Natural killer cell (primary cell): Measurements from ENCODE around the gene ZNF580. TPM values are rescaled to one million over a fixed set of nuclear protein-coding genes. Genes with fewer than 3 reads are reported as not detected.

Source experiments
- ATAC-seq, 3 donors: fragments of 150-1000 bp in 2 of 3; fragments of 200-7000 bp in 1 of 3; cut with Tn5 transposase; 1 replicate in 1 of 3; 2 replicates in 2 of 3; pipeline ENCODE4 v1.10.0; 2021; ENCODE audit warnings: mild to moderate bottlenecking in 2 of 3, moderate library complexity in 2 of 3
- DNase-seq, 2 donors: peaks; one replicate each; pipeline versions ENCODE4 v3.0.0 to v3.0.0-alpha.2; 2013 to 2021; ENCODE audit warnings: mixed read lengths in 1 of 2
- H3K27ac ChIP-seq: one replicate; pipeline ENCODE4 v1.5.1; 2013; ENCODE audit warnings: mild to moderate bottlenecking, low read length
- H3K27me3 ChIP-seq: one replicate; pipeline ENCODE4 v1.6.1; 2013; ENCODE audit warnings: low read length; ENCODE audit not compliant: control insufficient read depth, insufficient read depth
- H3K36me3 ChIP-seq: one replicate; pipeline ENCODE4 v1.6.1; 2013; ENCODE audit warnings: low read length; ENCODE audit not compliant: control insufficient read depth, insufficient read depth
- H3K4me1 ChIP-seq: one replicate; pipeline ENCODE4 v1.6.1; 2013; ENCODE audit warnings: low read length; ENCODE audit not compliant: control insufficient read depth, insufficient read depth
- H3K4me3 ChIP-seq: one replicate; pipeline ENCODE4 v1.5.1; 2013; ENCODE audit warnings: low read length
- H3K9me3 ChIP-seq: one replicate; pipeline ENCODE4 v1.6.1; 2013; ENCODE audit warnings: low read length; ENCODE audit not compliant: control insufficient read depth, insufficient read depth
- H3K27ac Mint-ChIP-seq, 2 donors: one replicate each; pipeline ENCODE4 v1.8.0; 2022; ENCODE audit warnings: mild to moderate bottlenecking in 2 of 2, mixed read lengths in 2 of 2, moderate library complexity in 1 of 2
- H3K27me3 Mint-ChIP-seq, 2 donors: one replicate each; pipeline ENCODE4 v1.8.0; 2022; ENCODE audit warnings: low read depth in 2 of 2, mixed read lengths in 2 of 2
- H3K36me3 Mint-ChIP-seq: one replicate; pipeline ENCODE4 v1.8.0; 2022; ENCODE audit warnings: mixed read lengths
- H3K4me1 Mint-ChIP-seq, 2 donors: one replicate each; pipeline ENCODE4 v1.8.0; 2022; ENCODE audit warnings: mixed read lengths in 2 of 2
- H3K4me3 Mint-ChIP-seq: one replicate; pipeline ENCODE4 v1.8.0; 2022; ENCODE audit warnings: mild to moderate bottlenecking, moderate library complexity, mixed read lengths
- H3K9me3 Mint-ChIP-seq, 2 donors: one replicate each; pipeline ENCODE4 v1.8.0; 2022; ENCODE audit warnings: mixed read lengths in 2 of 2
- CTCF ChIP-seq: fragments of 200-600 bp; IDR thresholded peaks from one replicate; pipeline ENCODE4 v1.8.0; 2022; ENCODE audit warnings: antibody characterized with exemption
- WGBS: methylation state at CpG from one replicate; pipeline ENCODE4 v1.1.7; 2013; ENCODE audit warnings: missing lambda C conversion rate; ENCODE audit not compliant: insufficient coverage; 5-methylcytosine and 5-hydroxymethylcytosine counted together
- intact Hi-C: fragments of 100-400 bp; cut with micrococcal nuclease; formaldehyde crosslinking; loops from one replicate; pipeline ENCODE4 v1.14.2; 2022
- total RNA-seq, 4 donors: library from RNA; stranded (reverse); fragments of 120-200 nt in 1 of 4; gene quantifications; one replicate each; pipeline versions ENCODE4 v1.2.3 to v1.2.4, GENCODE V29; 2013 to 2022

Gene ZNF580
- total RNA-seq, 3 donors from 2014 or later (not counting 1 experiment from before 2014, with no cell fraction given), result 38.0 to 46.0 (median 40.0) TPM

GRCh38 chr19:55654323-55654867 lies 13.6 kb downstream of the ZNF580 start:
- Histone ChIP-seq H3K27me3 (no peaks in the 10 kb centered on the region), H3K36me3 (peaks cover 8% of the 10 kb centered on the region), H3K9me3 (no peaks in the 10 kb centered on the region), H3K4me3 (peak overlapping the region; percentile 65), H3K27ac (peak overlapping the region; percentile 100), H3K4me1 (peaks cover 49% of the 10 kb centered on the region)
- Mint-ChIP-seq H3K27me3 (peaks cover 0 to 7% of the 10 kb centered on the region in 2 donors), H3K4me1 (peaks cover 44 to 56% of the 10 kb centered on the region in 2 donors), H3K9me3 (no peaks in the 10 kb centered on the region), H3K36me3 (no peaks in the 10 kb centered on the region), H3K4me3 (peak overlapping the region; percentile 100), H3K27ac (peak overlapping the region; percentile 99 to 100)
- ATAC-seq, result peak; percentile 75 to 87 (median 75)
- DNase-seq, result peak; percentile 99 to 100
- intact Hi-C loops, result loop anchor here (1.0 to 10.0 kb wide), 6 partner anchors 19 to 1460 kb away; partner anchors contain the start of genes EPN1, TSEN34 and ZSCAN5A
- WGBS, result under 1% methylated on average over 51 of the region's 52 CpGs
- no peak for TF ChIP-seq CTCF

- Histone ChIP-seq H3K4me3 (peak within 1 kb of the TSS; percentile 65), H3K36me3 (peaks cover 14% of the 10 kb centered on the region), H3K9me3 (no peaks in the 10 kb centered on the region), H3K27me3 (no peaks in the 10 kb centered on the region), H3K27ac (peak within 1 kb of the TSS; percentile 100), H3K4me1 (peaks cover 53% of the 10 kb centered on the region)
- intact Hi-C loops, result loop anchor here (1.0 to 10.0 kb wide), 6 partner anchors 20 to 1460 kb away; partner anchors contain the start of genes EPN1, TSEN34 and ZSCAN5A
- Mint-ChIP-seq H3K4me3 (peak within 1 kb of the TSS; percentile 100), H3K27me3 (peaks cover 0 to 4% of the 10 kb centered on the region in 2 donors), H3K36me3 (no peaks in the 10 kb centered on the region), H3K9me3 (no peaks in the 10 kb centered on the region), H3K4me1 (peaks cover 48 to 57% of the 10 kb centered on the region in 2 donors), H3K27ac (peak within 1 kb of the TSS; percentile 99 to 100)
- peak; percentile 95 to 97 for DNase-seq
- peak; percentile 49 to 73 (median 57) for ATAC-seq
- TF ChIP-seq CTCF, result no peak
- under 1% methylated on average over 83 of the region's 95 CpGs for WGBS
Observed at GRCh38 chr19:55654868-55655647, 14.3 kb downstream of the ZNF580 start, which contains the start of gene U2AF2. Gene U2AF2 (plus strand): TSS chr19:55655035. CDS start chr19:55655105, 70 bp downstream.

- intact Hi-C loops, result loop anchor here (2.0 to 10.0 kb wide), 3 partner anchors 19 to 1461 kb away; partner anchors contain the start of genes EPN1, TSEN34 and ZSCAN5A
- peak overlapping the region; percentile 99 to 100 for H3K27ac Mint-ChIP-seq
- DNase-seq, result no peak
- H3K36me3 ChIP-seq, result peaks cover 20% of the 10 kb centered on the region
- peaks cover 0 to 3% of the 10 kb centered on the region in 2 donors for H3K27me3 Mint-ChIP-seq
- H3K9me3 ChIP-seq, result no peaks in the 10 kb centered on the region
- peaks cover 48 to 63% of the 10 kb centered on the region in 2 donors for H3K4me1 Mint-ChIP-seq
- ATAC-seq, result no peak
- H3K27me3 ChIP-seq, result no peaks in the 10 kb centered on the region
- TF ChIP-seq CTCF, result no peak
- H3K36me3 Mint-ChIP-seq, result no peaks in the 10 kb centered on the region
- WGBS, result under 1% methylated on average over 19 of the region's 19 CpGs
- H3K27ac ChIP-seq, result peak overlapping the region; percentile 100
- H3K4me1 ChIP-seq, result peaks cover 57% of the 10 kb centered on the region
- H3K9me3 Mint-ChIP-seq, result no peaks in the 10 kb centered on the region
- peak overlapping the region; percentile 65 for H3K4me3 ChIP-seq
- peak overlapping the region; percentile 100 for H3K4me3 Mint-ChIP-seq
Observed at GRCh38 chr19:55655648-55656040, 14.8 kb downstream of the ZNF580 start.
